MM.1S (cell line): ENCODE data around the gene GRB10.

Source experiments
- EZH2 ChIP-seq: fragments of 300-600 bp; sonication (generic); optimal IDR thresholded peaks from 2 replicates; pipeline ENCODE3; 2017; ENCODE audit warnings: low read depth, mild to moderate bottlenecking, antibody characterized with exemption, low read length, mixed read lengths
- EZH2phosphoT487 ChIP-seq: fragments of 300-600 bp; sonication (generic); IDR thresholded peaks from 2 replicates; pipeline ENCODE4 v1.6.1; 2018; ENCODE audit warnings: antibody characterized with exemption, low read length
- TF ChIP-seq, protein P1 (sequence below): fragments of 300-600 bp; sonication (generic); IDR thresholded peaks from 2 replicates; pipeline ENCODE4 v1.5.1; 2016; ENCODE audit warnings: antibody characterized with exemption, low read length, mixed read lengths

GRCh38 chr7:50745336-50745735 is 37.4 kb downstream of the GRB10 start:
- TF ChIP-seq, protein P1, sequence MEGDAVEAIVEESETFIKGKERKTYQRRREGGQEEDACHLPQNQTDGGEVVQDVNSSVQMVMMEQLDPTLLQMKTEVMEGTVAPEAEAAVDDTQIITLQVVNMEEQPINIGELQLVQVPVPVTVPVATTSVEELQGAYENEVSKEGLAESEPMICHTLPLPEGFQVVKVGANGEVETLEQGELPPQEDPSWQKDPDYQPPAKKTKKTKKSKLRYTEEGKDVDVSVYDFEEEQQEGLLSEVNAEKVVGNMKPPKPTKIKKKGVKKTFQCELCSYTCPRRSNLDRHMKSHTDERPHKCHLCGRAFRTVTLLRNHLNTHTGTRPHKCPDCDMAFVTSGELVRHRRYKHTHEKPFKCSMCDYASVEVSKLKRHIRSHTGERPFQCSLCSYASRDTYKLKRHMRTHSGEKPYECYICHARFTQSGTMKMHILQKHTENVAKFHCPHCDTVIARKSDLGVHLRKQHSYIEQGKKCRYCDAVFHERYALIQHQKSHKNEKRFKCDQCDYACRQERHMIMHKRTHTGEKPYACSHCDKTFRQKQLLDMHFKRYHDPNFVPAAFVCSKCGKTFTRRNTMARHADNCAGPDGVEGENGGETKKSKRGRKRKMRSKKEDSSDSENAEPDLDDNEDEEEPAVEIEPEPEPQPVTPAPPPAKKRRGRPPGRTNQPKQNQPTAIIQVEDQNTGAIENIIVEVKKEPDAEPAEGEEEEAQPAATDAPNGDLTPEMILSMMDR = no peak
- no peak for TF ChIP-seq EZH2
- TF ChIP-seq EZH2phosphoT487 = no peak
